Naive thymus-derived CD4-positive, alpha-beta T cell (primary cell): ENCODE measurements around the gene ATP8B1. TPM values are rescaled to one million over a fixed set of nuclear protein-coding genes. Genes with fewer than 3 reads are reported as not detected.

Source experiments
- ATAC-seq: fragments of 150-1000 bp; cut with Tn5 transposase; 2 replicates; pipeline ENCODE4 v1.10.0; 2021; ENCODE audit warnings: mild to moderate bottlenecking, moderate library complexity
- CTCF ChIA-PET: fragments of 350-600 bp; sonication (Branson Sonifier 250); formaldehyde crosslinking; loops from one replicate; lab custom pipeline; 2021; ENCODE audit warnings: antibody characterized with exemption; lab: Charles Lee
- POLR2A ChIA-PET: fragments of 350-600 bp; sonication (Branson Sonifier 250); formaldehyde crosslinking; loops from one replicate; lab custom pipeline; 2021; ENCODE audit warnings: antibody characterized with exemption, inconsistent platforms; lab: Charles Lee
- DNase-seq, 9 donors: peaks; one replicate each; pipeline versions ENCODE4 v3.0.0 to v3.0.0-alpha.2; 2020 to 2022; ENCODE audit warnings: mixed read lengths in 1 of 9
- H3K27ac ChIP-seq: one replicate; pipeline ENCODE4 v1.7.0; 2013; ENCODE audit warnings: mild to moderate bottlenecking, low read depth, low read length, moderate library complexity
- H3K27me3 ChIP-seq, 2 donors: one replicate each; pipeline ENCODE4 v1.7.0; 2013; ENCODE audit warnings: low read length in 2 of 2, mild to moderate bottlenecking in 2 of 2, moderate library complexity in 2 of 2; ENCODE audit not compliant: control insufficient read depth in 2 of 2, insufficient read depth in 2 of 2
- H3K36me3 ChIP-seq, 3 experiments: 1 replicate in 2 of 3; 2 replicates in 1 of 3; pipeline ENCODE4 v1.7.0; 2013; ENCODE audit warnings: low read length in 3 of 3, mild to moderate bottlenecking in 3 of 3, moderate library complexity in 1 of 3; ENCODE audit not compliant: insufficient read depth in 3 of 3, control insufficient read depth in 2 of 3
- H3K4me1 ChIP-seq, 2 donors: one replicate each; pipeline ENCODE4 v1.7.0; 2013; ENCODE audit warnings: low read length in 2 of 2, mild to moderate bottlenecking in 2 of 2, moderate library complexity in 1 of 2; ENCODE audit not compliant: control insufficient read depth in 2 of 2, insufficient read depth in 2 of 2
- H3K4me3 ChIP-seq: 2 replicates; pipeline ENCODE4 v1.7.0; 2013; ENCODE audit warnings: mild to moderate bottlenecking, low read length
- H3K9me3 ChIP-seq, 3 experiments: 1 replicate in 2 of 3; 2 replicates in 1 of 3; pipeline ENCODE4 v1.7.0; 2013; ENCODE audit warnings: low read length in 3 of 3; ENCODE audit not compliant: control insufficient read depth in 2 of 3
- H3K27ac Mint-ChIP-seq, 9 donors: one replicate each; pipeline ENCODE4 v1.8.0; 2020 to 2022; ENCODE audit warnings: mixed read lengths in 9 of 9, mild to moderate bottlenecking in 8 of 9, moderate library complexity in 5 of 9, inconsistent platforms in 2 of 9
- H3K27me3 Mint-ChIP-seq, 5 donors: one replicate each; pipeline ENCODE4 v1.8.0; 2021 to 2022; ENCODE audit warnings: mixed read lengths in 5 of 5, mild to moderate bottlenecking in 1 of 5
- H3K36me3 Mint-ChIP-seq, 5 donors: one replicate each; pipeline ENCODE4 v1.8.0; 2020 to 2022; ENCODE audit warnings: mixed read lengths in 5 of 5, mild to moderate bottlenecking in 3 of 5, inconsistent platforms in 1 of 5
- H3K4me1 Mint-ChIP-seq, 7 donors: one replicate each; pipeline ENCODE4 v1.8.0; 2020 to 2022; ENCODE audit warnings: mixed read lengths in 7 of 7, mild to moderate bottlenecking in 3 of 7, inconsistent platforms in 1 of 7
- H3K4me3 Mint-ChIP-seq, 10 donors: one replicate each; pipeline ENCODE4 v1.8.0; 2020 to 2022; ENCODE audit warnings: mild to moderate bottlenecking in 10 of 10, mixed read lengths in 10 of 10, moderate library complexity in 6 of 10, inconsistent platforms in 2 of 10
- H3K9me3 Mint-ChIP-seq, 11 donors: one replicate each; pipeline ENCODE4 v1.8.0; 2020 to 2022; ENCODE audit warnings: mixed read lengths in 11 of 11, mild to moderate bottlenecking in 4 of 11, inconsistent platforms in 1 of 11, moderate library complexity in 1 of 11
- intact Hi-C, 2 donors: fragments of 100-400 bp; cut with micrococcal nuclease; formaldehyde crosslinking; loops; one replicate each; pipeline ENCODE4 v1.15.1; 2023
- polyA plus RNA-seq, 2 donors: library from polyadenylated mRNA; unstranded; fragments of 300-500 nt; fragmentation: Illumina TruSeq; gene quantifications; one replicate each; pipeline ENCODE4 v1.2.3, GENCODE V29; 2021
- total RNA-seq, 6 experiments: library from RNA in 5 of 6; stranded (reverse) in 5 of 6; gene quantifications; 1 replicate in 5 of 6; 2 replicates in 1 of 6; pipeline ENCODE4 v1.2.3 and lab custom pipeline; 2021 to 2026

ATP8B1 gene
- total and polyA plus RNA-seq, 7 experiments from 2014 or later: not detected

DNA sequence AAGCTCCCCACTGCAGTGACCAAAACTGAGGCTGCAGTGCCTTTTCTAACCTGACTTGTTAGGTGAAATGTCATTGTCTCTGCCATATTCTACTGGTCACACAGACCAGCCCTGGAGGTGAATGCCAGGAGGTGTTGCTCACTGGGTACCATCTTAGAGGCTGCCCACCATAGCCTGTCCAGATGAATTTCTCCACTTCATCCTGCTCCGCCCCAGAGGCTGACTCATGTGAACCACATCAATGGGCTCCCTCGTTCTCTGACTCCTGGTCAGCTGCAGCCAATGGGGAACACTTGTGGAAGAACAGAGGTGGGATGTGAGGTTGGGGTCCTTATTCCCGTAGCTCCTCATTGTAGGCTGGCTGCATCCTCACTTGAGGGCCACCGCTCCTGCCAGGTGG lies 178.1 kb downstream of the ATP8B1 start:
- Histone ChIP-seq H3K27ac (no peak overlapping the region), H3K36me3 (no peaks in the 10 kb centered on the region), H3K27me3 (no peaks in the 10 kb centered on the region), H3K4me1 (peaks cover 13 to 18% of the 10 kb centered on the region in 2 donors), H3K4me3 (no peak overlapping the region), H3K9me3 (no peaks in the 10 kb centered on the region)
- no peaks in the 10 kb centered on the region for H3K9me3 Mint-ChIP-seq
- peak overlapping the region in 1 of 10 donors; percentile 16 for H3K4me3 Mint-ChIP-seq
- DNase-seq (no peak), ATAC-seq (no peak)
- ChIA-PET CTCF (no interaction called here), POLR2A (no interaction called here)
- no peaks in the 10 kb centered on the region for H3K27me3 Mint-ChIP-seq
- no peak overlapping the region for H3K27ac Mint-ChIP-seq
- intact Hi-C loops: loop anchor here in 1 of 2 donors (5.0 kb wide), 2 partner anchors 497 to 1732 kb away; partner anchors contain the start of gene LMAN1
- H3K36me3 Mint-ChIP-seq: peaks cover 0 to 2% (median 0%) of the 10 kb centered on the region in 5 donors
- H3K4me1 Mint-ChIP-seq: peaks cover 7 to 22% (median 16%) of the 10 kb centered on the region in 7 donors

DNA sequence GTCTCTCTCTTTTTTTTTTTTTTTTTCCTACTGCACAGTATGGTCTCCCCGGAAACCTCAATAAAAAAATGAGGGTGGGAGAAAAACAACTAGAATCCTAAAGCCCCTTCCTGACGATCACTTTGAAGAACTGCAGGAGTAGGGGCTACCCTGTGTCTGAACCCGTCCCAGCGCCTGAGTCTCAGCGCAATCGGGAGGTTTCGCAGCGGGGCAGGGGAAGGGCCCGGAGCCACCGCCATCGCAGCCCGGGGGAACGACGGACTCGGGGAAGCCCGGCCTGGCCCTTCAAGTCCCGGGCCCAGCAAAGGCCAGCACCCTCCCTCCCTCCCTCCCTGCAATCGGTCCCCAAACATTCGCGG lies 181.9 kb downstream of the ATP8B1 start:
- H3K9me3 Mint-ChIP-seq: no peaks in the 10 kb centered on the region
- DNase-seq: no peak
- H3K36me3 Mint-ChIP-seq: peaks cover 0 to 10% (median 5%) of the 10 kb centered on the region in 5 donors
- H3K36me3 ChIP-seq: peaks cover 0 to 4% (median 0%) of the 10 kb centered on the region in 3 experiments
- peak overlapping the region; percentile 85 for H3K27ac ChIP-seq
- H3K27me3 ChIP-seq: no peaks in the 10 kb centered on the region
- no peaks in the 10 kb centered on the region for H3K27me3 Mint-ChIP-seq
- H3K4me3 Mint-ChIP-seq: peak overlapping the region; percentile 89 to 99 (median 96)
- peaks cover 13 to 19% of the 10 kb centered on the region in 2 donors for H3K4me1 ChIP-seq
- ChIA-PET CTCF (interaction anchor here (1.8 kb wide), 1 partner anchor 9 kb away, joined by 10 read pairs; no protein-coding TSS in a partner anchor), POLR2A (interaction anchor here (0.6 to 1.8 kb wide), 6 partner anchors 9 to 982 kb away, joined by 3 to 19 read pairs (median 5); partner anchors contain the start of gene FECH)
- H3K4me1 Mint-ChIP-seq: peaks cover 9 to 44% (median 34%) of the 10 kb centered on the region in 7 donors
- peak overlapping the region; percentile 93 to 99 (median 98) for H3K27ac Mint-ChIP-seq
- peak; percentile 4 for ATAC-seq
- H3K4me3 ChIP-seq: peak overlapping the region; percentile 84
- intact Hi-C loops: loop anchor here (1.0 to 5.0 kb wide), 9 partner anchors 9 to 1738 kb away; partner anchors contain the start of genes FECH (in 2 of the 2), LMAN1 (in 2 of the 2), SEC11C (in 2 of the 2) and TXNL1 (in 2 of the 2)
- H3K9me3 ChIP-seq: no peaks in the 10 kb centered on the region

DNA sequence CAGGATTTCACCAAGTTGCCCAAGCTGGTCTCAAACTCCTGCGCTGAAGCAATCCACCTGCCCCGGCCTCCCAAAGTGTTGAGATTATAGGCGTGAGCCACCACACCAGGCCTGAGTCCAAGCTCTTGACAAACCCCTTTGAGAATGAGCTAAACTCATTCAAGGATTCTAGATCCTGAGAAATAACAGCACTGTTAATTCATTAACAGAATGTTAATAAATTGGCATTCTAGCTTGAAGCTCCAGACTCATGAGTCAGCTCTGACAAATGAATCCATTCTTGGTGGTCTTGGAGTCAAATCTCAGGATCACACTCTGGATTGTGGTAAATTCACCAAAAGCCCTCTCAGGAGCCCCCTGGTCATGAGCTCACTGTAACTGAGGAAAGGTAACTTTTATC lies 183.2 kb downstream of the ATP8B1 start:
- DNase-seq (no peak), ATAC-seq (no peak)
- H3K9me3 Mint-ChIP-seq: no peaks in the 10 kb centered on the region
- H3K4me1 Mint-ChIP-seq: peaks cover 9 to 52% (median 39%) of the 10 kb centered on the region in 7 donors
- no peak overlapping the region for H3K4me3 ChIP-seq
- H3K27ac ChIP-seq: peak overlapping the region; percentile 85
- H3K36me3 ChIP-seq: peaks cover 0 to 5% (median 0%) of the 10 kb centered on the region in 3 experiments
- peak overlapping the region in 8 of 9 donors; percentile 65 to 99 (median 96) for H3K27ac Mint-ChIP-seq
- H3K4me1 ChIP-seq: peaks cover 13 to 19% of the 10 kb centered on the region in 2 donors
- POLR2A ChIA-PET: interaction anchor here (1.1 to 1.2 kb wide), 2 partner anchors 9 to 13 kb away, joined by 3 to 4 read pairs; no protein-coding TSS in a partner anchor
- H3K27me3 Mint-ChIP-seq: no peaks in the 10 kb centered on the region
- H3K36me3 Mint-ChIP-seq: peaks cover 4 to 15% (median 10%) of the 10 kb centered on the region in 5 donors
- CTCF ChIA-PET: interaction anchor here (1.3 kb wide), 1 partner anchor 13 kb away, joined by 6 read pairs; no protein-coding TSS in a partner anchor
- no peaks in the 10 kb centered on the region for H3K27me3 ChIP-seq
- intact Hi-C loops: loop anchor here (2.0 to 5.0 kb wide), 4 partner anchors 502 to 1739 kb away; partner anchors contain the start of genes LMAN1 (in 2 of the 2) and SEC11C (in 1 of the 2)
- no peaks in the 10 kb centered on the region for H3K9me3 ChIP-seq
- peak overlapping the region in 8 of 10 donors; percentile 43 to 99 (median 92) for H3K4me3 Mint-ChIP-seq

DNA sequence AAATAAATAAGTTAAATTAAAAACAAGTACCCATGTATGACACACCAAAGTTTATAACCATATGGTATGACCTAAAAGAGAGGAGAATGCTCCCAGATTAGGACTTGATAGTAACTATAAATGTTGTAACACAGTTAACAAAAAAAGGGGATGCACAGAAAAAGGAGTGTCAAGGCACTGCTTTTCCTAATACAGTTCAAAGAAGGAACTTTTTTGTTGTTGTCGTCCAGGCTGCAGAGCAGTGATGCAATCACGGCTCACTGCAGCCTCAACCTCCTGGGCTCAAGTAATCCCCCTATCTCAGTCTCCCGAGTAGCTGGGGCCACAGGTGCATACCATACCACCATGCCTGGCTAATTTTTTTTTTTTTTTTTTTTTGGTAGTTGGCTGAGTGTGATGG lies 184.2 kb downstream of the ATP8B1 start:
- Histone ChIP-seq H3K36me3 (peaks cover 0 to 14% (median 0%) of the 10 kb centered on the region in 3 experiments), H3K9me3 (no peaks in the 10 kb centered on the region), H3K27ac (no peak overlapping the region), H3K27me3 (no peaks in the 10 kb centered on the region), H3K4me1 (peaks cover 13 to 19% of the 10 kb centered on the region in 2 donors), H3K4me3 (no peak overlapping the region)
- ATAC-seq (no peak), DNase-seq (no peak)
- Mint-ChIP-seq H3K4me1 (peaks cover 9 to 52% (median 41%) of the 10 kb centered on the region in 7 donors), H3K9me3 (no peaks in the 10 kb centered on the region), H3K27me3 (no peaks in the 10 kb centered on the region), H3K36me3 (peaks cover 4 to 15% (median 11%) of the 10 kb centered on the region in 5 donors), H3K4me3 (peak overlapping the region in 2 of 10 donors; percentile 44 to 51), H3K27ac (peak overlapping the region in 1 of 9 donors; percentile 69)
- intact Hi-C loops: no loop called here
- ChIA-PET POLR2A (interaction anchor here (1.0 to 1.2 kb wide), 2 partner anchors 10 to 26 kb away, joined by 3 to 4 read pairs; no protein-coding TSS in a partner anchor), CTCF (interaction anchor here (1.3 kb wide), 1 partner anchor 12 kb away, joined by 6 read pairs; no protein-coding TSS in a partner anchor)

DNA sequence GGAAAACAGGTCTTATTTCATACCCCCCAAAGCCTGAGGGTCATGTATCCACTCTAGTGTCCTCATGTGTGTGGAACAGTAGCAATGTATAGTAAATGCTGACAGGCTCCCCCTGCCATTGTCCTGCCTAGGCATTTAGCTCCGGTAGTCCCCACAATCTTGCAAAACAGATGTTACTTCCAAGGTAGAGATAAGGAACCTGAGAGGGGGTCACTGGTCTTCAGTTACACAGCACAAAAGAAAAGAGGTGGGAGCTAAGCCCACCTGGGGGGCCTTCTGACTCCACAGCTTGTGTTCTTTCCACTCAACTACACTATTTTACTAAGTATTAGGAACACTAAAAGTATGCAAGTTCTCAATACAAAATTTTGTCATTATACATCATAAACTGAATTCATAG lies 199.2 kb downstream of the ATP8B1 start:
- H3K36me3 ChIP-seq: peaks cover 34 to 84% (median 49%) of the 10 kb centered on the region in 3 experiments
- H3K27me3 Mint-ChIP-seq: no peaks in the 10 kb centered on the region
- ATAC-seq (no peak), DNase-seq (no peak)
- H3K27ac Mint-ChIP-seq: peak overlapping the region in 1 of 9 donors; percentile 48
- H3K4me3 Mint-ChIP-seq: no peak overlapping the region
- H3K4me1 Mint-ChIP-seq: peaks cover 0 to 1% (median 0%) of the 10 kb centered on the region in 7 donors
- H3K36me3 Mint-ChIP-seq: peaks cover 9 to 51% (median 26%) of the 10 kb centered on the region in 5 donors
- no peaks in the 10 kb centered on the region for H3K4me1 ChIP-seq
- H3K27me3 ChIP-seq: no peaks in the 10 kb centered on the region
- POLR2A ChIA-PET: no interaction called here
- intact Hi-C loops: no loop called here
- CTCF ChIA-PET: no interaction called here
- H3K27ac ChIP-seq: no peak overlapping the region
- H3K4me3 ChIP-seq: no peak overlapping the region
- H3K9me3 Mint-ChIP-seq: no peaks in the 10 kb centered on the region
- no peaks in the 10 kb centered on the region for H3K9me3 ChIP-seq
